Pons (tissue), 1 donor: ENCODE results near the gene ZNF660.
"Not testable (repeated sequence)": the region's sequence is repeated elsewhere in the genome, so short reads cannot be mapped to it uniquely, and the experiment has no call there.

Experiments
- DNase-seq: peaks from one replicate; pipeline ENCODE4 v3.0.0-alpha.2; 2016; ENCODE audit warnings: low spot score

Gene ZNF660

DNA sequence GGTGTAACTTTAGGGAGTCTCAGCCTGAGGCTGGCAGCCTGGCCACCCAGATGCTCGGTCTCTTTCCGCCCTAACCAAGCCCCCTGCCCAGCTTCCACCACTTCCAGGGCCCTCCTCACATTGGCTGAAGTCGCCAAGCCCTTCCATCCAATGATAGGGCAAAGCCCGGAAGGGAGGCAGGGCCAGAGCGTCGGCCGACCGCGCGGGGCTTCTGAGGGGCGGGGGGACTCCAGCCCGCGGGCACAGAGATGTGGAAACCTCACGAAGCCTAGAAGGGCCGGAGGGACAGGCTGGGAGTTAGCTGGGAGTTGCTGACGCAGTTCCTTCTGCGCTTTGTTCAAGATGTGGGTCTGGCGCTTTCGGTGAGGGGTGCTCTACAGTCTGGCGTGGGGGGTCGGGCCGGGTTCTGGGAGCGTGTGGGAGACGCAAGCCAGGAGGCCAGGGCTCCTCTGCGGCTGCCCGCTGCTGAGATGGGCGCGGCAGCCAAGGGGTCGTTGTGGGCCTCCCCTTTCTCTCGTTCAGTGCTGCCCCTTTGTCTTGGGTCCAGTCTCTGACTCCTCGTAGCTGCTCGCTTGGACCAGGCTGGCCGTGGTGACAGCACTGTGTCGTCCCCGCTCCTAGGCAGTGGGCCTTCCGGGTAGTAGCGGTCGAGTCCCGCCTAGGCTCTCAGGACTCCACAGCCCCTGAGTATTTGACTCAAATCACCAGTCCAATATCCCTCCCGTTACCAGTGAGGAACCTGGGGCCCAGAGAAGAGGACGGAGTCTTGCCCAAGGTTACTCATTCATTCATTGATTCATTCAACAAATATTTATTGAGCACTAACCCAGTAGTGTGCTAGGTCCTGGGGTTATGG, at the start of gene ZNF660:
TSS of gene ZNF660 (plus strand) at position 319 of the 856 bp plus-strand sequence. CDS start 9,230 bp downstream, outside the sequence.
- DNase-seq: peak; percentile 69

DNA sequence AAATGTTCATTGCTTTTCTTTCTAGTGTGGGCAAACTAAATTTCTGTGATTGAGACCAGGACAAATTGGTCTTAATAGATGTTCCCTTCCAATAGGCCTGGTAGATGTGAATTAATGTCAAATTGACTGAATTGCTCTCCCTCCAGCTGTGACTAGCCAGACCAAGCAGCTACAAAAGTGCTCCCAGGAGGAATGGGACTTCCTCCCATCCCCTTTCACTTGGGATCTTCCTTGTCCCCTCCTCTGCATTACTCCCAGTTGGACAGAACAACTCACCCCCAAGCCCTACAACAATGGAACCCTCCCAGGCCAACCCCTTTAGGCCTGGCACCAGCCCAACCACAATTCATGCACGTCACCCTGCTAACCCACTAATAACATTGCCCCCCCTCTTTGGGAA, 49.4 kb upstream of the ZNF660 start:
- no peak for DNase-seq

DNA sequence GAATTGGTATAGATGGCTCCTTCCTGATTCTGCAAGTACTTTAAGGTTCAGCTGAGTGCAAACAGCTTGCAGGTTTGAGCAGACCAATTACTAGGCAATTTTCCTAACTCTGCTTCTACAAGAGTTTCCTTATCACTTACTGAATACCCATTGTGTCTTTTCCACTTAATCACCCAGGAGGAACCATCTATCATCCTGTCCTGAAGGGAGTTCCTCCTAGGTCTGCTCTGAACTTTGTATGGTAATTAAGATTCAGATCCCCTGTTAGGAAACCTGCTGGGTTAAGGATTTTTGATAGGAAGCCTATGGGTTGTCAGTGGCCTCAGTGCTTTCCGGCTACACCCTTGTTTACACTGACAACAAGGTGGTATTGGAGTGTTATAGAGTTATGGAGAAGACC, 40.0 kb upstream of the ZNF660 start:
- not testable (repeated sequence) for DNase-seq

DNA sequence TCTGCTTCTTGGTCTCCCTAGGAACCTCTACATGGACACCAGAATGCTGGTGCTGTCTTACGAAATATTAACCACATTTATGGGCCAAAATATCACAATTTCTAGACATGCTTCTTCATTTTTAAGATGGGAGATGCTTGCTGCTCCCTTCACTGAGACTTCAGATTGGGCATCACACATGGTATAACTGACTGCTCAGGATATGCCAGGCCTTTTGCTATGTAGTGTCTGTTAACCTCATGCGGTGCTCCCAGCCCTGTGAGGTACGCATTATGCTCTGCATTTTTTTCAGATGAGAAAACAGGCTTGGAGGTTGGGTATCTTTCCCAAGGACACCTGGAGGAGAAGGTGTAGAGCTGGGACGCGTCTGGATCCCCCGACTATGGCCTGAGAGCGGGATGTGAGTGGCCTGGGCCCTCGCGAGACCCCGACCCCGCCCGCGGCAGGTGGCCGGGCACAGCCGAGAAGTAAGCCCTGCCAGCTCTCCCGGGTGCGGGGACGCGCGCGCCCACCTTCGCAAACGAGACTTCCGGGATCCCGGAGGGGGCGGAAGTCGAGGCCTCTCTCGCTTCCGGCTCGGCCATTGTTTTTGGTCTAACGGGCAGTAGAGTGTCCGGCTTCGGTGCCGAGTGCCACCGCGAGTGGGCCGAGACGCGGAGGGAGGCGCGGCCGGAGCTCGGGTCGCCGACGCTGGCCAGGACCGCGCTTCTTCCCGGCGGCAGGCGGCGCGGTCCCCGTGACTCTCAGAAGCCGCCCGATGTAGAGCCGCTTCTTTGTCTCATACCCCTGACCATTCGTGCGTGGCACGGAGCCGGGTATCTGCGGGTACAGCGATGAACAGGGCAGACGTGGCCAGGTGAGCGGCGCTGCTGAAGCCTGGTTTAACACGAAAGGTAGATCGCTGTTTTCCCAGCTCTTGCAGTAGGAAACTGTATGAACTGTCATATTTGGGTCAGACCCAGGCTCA, 29.9 kb upstream of the ZNF660 start, which contains the start of gene ZKSCAN7:
TSS of gene ZKSCAN7 (plus strand) at position 568 of the 967 bp plus-strand sequence. CDS start 1,855 bp downstream, outside the sequence.
- peak; percentile 38 for DNase-seq

DNA sequence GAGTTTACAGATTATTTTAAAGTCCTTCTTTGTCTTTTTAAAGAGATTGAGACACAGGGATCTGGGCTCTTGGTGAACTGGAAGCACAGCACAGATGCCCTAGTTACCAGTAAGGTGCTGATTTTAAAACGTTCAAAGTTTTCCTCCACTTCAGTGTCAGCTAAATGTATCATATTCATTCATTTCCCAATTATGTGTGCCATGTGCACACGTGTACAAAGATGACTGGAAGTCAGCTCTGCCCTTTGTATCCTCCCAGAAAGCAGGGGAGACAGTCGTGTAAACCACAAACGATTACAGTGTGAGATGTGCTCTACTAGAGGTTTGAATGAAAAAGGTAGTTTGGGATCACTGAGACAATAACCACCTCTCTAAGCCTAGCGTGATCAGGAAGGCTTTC, 29.0 kb upstream of the ZNF660 start:
- DNase-seq: no peak

DNA sequence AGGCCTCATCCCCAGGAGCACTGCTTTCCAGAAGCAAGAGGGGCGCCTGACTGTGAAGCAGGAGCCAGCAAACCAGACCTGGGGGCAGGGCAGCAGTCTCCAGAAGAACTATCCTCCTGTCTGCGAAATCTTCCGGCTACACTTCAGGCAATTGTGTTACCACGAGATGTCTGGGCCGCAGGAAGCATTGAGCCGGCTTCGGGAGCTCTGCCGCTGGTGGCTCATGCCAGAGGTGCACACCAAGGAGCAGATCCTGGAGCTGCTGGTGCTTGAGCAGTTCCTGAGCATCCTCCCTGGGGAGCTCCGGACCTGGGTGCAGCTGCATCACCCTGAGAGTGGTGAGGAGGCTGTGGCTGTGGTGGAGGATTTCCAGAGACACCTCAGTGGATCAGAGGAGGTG, 27.7 kb upstream of the ZNF660 start:
- DNase-seq: no peak

DNA sequence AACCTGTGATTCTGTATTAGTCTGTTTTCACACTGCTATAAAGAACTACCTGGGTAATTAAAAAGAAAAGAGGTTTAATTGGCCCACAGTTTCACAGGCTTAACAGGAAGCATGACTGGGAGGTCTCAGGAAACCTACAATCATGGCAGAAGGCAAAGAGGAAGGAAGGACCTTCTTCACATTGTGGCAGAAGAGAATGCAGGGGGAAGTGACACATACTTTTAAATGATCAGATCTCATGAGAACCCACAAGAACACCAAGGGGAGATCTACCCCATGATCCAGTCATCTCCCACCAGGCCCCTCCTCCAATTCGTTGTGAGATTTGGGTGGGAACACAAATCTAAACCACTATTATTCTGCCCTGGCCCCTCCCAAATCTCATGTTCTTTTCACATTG, 23.7 kb upstream of the ZNF660 start:
- DNase-seq: no peak

DNA sequence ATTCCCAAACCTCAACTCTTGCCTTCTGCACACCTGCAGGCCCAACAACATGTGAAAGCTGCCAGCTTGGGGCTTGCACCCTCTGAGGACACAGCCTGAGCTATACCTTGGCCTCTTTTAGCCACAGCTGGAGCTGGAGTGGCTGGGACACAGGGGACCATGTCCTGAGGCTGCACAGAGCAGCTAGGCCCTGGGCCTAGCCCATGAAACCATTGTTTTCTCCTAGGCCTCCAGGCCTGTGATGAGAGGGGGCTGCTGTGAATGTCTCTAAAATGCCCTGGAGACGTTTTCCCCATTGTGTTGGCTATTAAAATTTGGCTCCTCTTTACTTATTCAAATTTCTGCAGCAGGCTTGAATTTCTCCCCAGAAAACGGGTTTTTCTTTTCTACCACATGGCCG, 22.6 kb upstream of the ZNF660 start:
- DNase-seq: no peak

DNA sequence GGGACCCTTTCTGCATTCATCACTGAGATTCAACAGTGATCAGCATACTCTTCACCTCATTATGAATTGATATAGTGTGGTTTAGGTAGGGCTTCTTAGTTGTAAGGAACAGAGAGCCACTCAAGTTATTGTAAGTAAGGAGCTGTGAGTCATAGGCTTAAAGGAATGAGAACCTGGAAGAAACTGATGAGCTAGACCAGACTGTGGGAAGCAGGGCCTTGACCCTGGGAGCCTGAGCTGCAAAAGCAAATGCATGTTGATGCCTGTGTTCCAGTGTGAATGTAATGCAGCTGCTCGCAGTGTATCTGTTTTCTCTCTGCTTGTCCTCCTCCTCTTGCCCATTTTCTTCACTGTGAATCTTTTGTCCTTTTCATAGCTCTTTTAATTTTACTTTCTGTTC, 16.2 kb upstream of the ZNF660 start:
- no peak for DNase-seq

DNA sequence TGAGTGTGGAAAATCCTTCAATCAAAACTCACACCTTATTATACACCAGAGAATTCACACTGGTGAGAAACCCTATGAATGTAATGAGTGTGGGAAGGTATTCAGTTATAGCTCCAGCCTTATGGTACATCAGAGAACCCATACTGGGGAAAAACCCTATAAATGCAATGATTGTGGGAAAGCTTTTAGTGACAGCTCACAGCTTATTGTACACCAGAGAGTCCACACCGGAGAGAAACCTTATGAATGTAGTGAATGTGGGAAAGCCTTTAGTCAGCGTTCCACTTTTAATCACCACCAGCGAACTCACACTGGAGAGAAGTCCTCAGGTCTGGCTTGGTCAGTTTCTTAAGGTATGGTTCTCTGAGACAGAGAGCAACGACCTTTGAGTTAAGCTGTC, 13.7 kb upstream of the ZNF660 start:
- DNase-seq: no peak

DNA sequence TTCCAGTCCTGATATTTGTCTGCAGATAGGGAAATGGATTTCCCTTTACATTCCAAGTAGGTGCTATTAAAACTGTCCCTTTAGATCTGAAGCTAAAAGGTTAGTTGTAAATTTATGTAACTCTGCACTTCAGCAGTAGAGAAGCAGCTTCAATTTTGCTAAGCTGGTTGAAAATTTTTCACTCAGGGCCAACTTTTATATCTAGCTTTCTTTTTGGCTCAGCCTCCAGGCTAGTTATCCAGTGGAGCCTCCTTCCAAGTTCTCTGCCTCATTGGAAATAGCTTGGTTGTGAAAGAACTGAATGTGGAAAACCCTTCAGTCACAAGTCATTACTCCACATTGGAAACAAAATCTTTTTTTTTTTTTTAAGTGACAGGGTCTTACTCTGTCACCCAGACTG, 8.2 kb upstream of the ZNF660 start:
- no peak for DNase-seq

DNA sequence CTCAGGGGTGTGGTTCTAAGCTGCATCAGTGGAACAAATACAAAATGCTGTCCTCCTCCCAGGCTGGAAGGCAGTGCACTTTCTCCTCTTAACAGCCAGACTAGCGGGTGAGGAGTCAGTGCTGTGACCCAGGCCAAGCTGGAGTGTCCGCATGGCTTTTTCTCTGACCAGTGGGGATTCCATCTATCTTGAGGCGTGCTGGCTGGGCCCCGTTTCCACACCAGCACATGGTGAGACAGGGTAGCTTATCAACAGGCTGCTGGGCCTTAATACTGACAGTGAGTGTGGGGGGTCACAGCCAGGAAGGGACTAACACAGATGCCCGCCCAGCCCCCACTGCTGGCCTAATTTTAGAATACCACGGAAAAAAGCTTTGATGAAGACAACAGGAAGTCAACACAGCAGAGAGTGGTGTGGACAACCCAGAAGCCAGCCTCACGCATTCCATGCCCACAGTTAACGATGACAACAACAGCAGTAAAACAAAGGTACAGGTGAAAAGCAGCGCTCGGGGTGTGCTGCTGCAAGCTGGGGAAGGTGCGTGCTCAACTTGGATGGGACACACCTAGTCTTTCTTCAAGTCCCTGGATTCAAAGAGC, 7.3 kb upstream of the ZNF660 start:
- not testable (repeated sequence) for DNase-seq

DNA sequence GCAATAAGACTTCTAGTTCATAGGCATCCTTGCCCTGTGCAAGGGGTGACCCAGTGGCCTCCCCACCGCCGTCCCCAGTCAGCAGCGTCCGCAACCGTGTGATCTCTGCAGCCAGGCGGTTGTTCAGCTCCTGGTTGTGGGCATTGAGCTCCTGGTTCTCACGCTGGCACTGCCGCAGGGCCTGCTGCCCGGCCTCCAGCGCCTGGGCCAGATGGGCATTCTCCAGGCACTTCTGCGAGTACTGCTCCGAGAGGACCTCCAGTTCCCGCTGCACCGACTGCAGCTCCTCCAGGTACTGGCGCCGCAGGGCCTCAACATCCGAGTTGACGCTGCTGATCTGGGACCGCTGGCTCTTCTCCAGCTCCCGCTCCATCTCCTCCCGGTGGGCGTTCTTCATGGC, 6.4 kb upstream of the ZNF660 start:
- not testable (repeated sequence) for DNase-seq

DNA sequence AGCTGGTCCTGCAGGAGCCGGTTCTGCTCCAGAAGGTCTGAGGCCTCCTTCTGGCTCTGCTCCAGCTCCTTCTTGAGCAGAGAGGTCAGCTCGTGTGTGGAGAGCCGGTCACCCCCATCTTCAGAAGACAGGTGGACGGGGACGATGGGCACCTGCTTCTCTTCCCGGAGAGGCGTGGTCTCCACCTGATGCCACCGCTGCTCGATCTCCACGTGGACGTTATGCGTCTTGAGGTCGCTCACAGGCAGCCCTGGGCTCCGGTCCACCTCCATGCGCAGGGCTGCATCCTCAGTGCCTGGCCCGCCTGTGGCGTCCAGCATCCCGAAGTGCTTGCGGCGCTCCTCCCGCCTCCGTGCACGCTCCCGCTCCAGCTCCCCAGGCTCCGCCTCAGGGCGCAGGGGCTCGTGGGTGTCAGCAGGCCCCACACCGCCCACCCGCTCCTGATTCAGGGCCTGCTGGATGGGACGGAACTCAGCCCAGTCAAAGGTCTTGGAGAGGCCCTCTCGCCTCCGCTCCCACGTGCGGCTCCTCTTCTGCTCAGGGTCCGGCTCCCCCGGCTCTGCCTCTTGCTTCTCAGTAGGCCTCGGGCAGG, 5.7 kb upstream of the ZNF660 start:
- not testable (repeated sequence) for DNase-seq

DNA sequence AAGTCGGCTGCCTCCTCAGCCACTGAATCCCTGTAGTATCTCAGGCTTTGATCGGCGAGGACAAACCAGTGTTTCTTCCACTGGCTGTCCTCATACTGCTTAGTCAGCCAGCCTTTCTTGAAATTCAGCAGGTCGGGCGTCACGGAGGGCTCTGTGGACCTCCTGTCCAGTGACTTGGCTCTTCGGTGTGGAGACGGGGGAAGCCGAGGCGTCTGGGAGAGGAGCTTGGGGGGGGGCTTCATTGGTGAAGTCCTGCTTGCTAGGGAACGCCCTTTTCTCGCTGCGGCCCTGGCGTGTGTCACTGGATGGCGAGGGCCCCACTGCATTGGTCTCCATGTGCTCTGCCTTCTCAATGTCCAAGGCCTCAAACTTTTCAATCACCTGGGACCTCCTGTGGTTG, 5.0 kb upstream of the ZNF660 start:
- not testable (repeated sequence) for DNase-seq

DNA sequence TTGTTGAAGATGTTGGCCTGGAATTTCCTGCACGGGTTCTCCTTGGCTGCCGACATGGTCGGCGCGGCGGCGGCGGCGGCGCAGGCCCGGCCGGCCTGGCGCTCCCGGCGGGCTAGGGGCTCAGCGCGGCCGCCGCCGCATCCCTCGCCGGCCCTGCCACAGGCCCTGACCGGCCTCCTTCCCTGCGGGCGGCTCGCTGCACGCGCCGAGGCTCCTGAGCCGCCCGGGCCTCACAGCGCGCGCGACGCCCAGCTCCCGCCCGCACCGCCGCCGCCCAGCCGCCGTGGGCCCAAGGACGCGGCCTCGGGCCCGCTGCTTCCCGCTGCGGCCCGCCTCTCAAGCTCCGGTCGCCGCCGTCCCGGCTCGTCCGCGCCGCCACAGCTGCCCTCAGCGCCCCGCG, 3.8 kb upstream of the ZNF660 start:
- not testable (repeated sequence) for DNase-seq

DNA sequence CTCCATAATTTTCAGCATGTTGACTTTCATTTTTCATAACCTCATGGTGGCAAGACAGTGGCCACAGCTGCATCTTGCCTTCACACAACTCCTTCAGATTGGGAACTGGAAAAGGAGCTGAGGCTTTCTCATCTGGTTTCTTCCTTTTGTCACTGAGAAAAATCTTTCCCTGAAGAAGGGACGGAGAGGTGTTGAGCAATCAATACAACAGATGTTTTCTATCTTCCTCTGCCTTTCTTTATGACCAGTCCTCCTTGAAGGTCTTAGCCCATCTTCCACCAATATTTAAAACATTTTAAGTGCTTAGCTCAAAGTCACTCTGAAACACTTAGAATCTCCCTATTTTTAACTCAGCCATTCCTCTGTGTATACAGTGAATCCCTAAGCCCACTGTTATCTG, 11.9 kb downstream of the ZNF660 start:
- DNase-seq: no peak

DNA sequence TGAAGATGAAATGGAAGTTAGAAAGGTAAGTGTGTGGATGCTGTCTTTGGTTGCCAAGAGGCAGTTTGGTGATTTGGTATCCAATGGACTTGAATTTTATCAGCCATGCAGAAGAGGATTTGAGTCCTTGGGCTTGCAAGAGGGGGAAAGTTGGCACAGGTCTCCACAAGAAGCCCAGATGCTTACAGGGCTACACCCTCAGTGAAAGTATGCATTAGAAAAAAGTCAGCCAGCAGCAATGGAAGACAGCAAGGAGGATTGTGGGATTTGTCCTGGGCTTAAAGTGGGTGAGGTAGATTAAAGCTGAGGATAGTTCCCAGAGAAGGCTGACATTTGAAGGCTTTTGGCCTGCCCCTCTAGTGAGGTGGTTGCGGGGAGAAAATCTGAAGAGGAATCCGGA, 17.0 kb downstream of the ZNF660 start:
- DNase-seq: no peak

DNA sequence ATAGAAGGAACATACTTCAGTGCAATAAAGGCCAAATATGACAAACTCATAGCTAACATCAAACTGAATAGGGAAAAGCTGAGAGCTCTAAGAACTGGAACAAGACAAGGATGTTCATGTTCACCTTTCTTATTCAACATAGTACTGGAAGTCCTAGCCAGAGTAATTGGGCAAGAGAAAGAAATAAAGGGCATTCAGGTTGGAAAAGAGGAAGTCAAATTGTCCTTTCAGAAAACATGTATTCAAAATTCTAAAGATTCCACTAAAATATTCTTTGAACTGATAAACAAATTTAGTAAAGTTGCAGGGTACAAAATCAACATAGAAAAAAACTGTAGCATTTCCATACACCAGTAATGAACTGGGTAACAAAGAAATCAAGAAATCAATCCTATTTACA, 27.9 kb downstream of the ZNF660 start:
- DNase-seq: no peak

DNA sequence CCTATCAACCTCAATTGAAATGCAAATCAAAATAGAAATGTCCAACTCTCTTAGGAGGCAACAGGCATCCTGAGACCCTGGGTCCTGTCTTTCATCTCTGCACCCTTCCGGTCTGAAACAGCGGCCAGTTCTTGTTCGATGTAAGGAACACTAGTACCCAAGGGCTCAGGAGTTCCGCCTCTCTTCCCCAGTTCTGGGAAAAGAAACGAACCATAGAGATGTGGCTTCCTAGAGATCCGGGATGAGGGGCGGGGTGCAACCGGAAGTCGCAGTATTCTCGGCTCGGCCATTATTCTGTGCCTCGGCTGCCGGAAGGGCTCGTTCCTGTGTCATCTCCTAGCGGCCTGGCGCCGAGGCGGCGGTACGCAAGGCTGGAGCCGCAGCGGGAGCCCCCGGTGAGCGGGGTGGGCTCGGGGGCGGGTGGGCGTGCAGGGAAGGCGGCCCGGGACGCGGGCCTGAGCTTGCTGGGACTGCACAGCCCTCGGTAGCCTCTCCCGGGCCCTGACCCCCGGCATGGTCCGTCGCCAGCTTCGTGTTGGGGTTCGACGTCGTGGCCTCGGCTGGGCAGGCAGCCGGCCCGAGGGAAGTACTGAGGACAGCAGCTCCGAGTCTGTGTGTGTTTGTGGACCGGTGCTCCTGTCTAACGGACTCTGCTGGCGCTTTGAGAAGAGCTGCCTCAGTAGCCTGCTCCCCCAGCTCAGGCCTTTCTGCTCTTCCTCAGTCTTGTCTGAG, 40.2 kb downstream of the ZNF660 start, which contains the start of gene ZNF197:
TSS of gene ZNF197 (plus strand) at position 288 of the 732 bp plus-strand sequence. CDS start 4,119 bp downstream, outside the sequence.
- DNase-seq: peak; percentile 89

DNA sequence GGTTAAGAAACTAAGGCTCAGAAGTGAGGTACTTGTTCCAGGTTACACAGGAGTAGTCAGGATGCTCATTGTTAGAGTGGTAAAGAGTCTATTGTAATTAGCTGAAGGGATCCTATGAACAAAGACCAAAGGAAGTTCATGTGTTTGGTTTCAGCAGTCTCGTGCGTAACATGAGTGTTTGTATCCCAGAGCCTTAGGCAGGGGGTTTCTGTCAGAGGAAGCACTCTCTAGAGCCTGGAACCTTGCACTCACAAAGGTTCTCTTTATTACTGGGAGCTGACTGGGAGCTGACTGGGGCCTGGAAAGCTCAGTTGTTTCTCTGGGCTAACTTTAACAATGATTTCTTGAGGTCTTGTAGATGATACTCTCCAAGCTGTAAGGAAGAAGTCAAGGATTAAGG, 44.0 kb downstream of the ZNF660 start:
- no peak for DNase-seq
